Loucy (cell line): ENCODE results near the gene CAMK1.

Experiments
- CTCF ChIP-seq: fragments of 200-600 bp; sonication (generic); conservative IDR thresholded peaks from 2 replicates; pipeline ENCODE4 v1.5.1; 2014; ENCODE audit warnings: mild to moderate bottlenecking, antibody characterized with exemption, low read length
- EZH2phosphoT487 ChIP-seq: fragments of 200-600 bp; IDR thresholded peaks from 2 replicates; pipeline ENCODE4 v1.6.1; 2018; ENCODE audit warnings: antibody characterized with exemption, mild to moderate bottlenecking, moderate library complexity, borderline replicate concordance

- TF ChIP-seq CTCF (no peak), EZH2phosphoT487 (no peak)
These were observed 8.8 kb downstream of the CAMK1 start for GRCh38 chr3:9760779-9761505.
